Stimulated activated CD8-positive, alpha-beta memory T cell treated with anti-CD3 and anti-CD28 coated beads, Interleukin-7, amount 100 ng/mL, for 48 hours (primary cell): ENCODE measurements around the gene TRNAU1AP.
"Not testable (repeated sequence)": the region's sequence is repeated elsewhere in the genome, so short reads cannot be mapped to it uniquely, and the experiment has no call there.

Experiments used
- DNase-seq, 2 donors: peaks; one replicate each; pipeline ENCODE4 v3.0.0-alpha.2; 2020; ENCODE audit warnings: low read depth in 1 of 2; ENCODE audit errors: extremely low read depth in 1 of 2

TRNAU1AP gene

GRCh38 chr1:28552758-28553663 is at the start of gene TRNAU1AP:
TRNAU1AP (plus strand) TSS chr1:28553085; CDS start chr1:28553111, 26 bp downstream.
- peak; percentile 95 to 96 for DNase-seq

- DNase-seq = no peak
These were observed 49.8 kb upstream of the TRNAU1AP start for GRCh38 chr1:28503117-28503516.

- peak; percentile 84 to 96 for DNase-seq
These were observed 47.3 kb upstream of the TRNAU1AP start, which contains the start of gene RCC1 for GRCh38 chr1:28505406-28506187. RCC1 (plus strand) TSS chr1:28506043; CDS start chr1:28529867, 23,824 bp downstream.

- DNase-seq = no peak
These were observed 46.0 kb upstream of the TRNAU1AP start for GRCh38 chr1:28506907-28507246.

- no peak for DNase-seq
These were observed 45.6 kb upstream of the TRNAU1AP start for GRCh38 chr1:28507247-28507645.

- DNase-seq = no peak
These were observed 45.0 kb upstream of the TRNAU1AP start for GRCh38 chr1:28507646-28508434.

GRCh38 chr1:28508435-28508754 is 44.5 kb upstream of the TRNAU1AP start:
- no peak for DNase-seq

GRCh38 chr1:28509705-28510272 is 43.1 kb upstream of the TRNAU1AP start:
- DNase-seq = no peak

- no peak for DNase-seq
These were observed 42.5 kb upstream of the TRNAU1AP start for GRCh38 chr1:28510273-28510969.

- no peak for DNase-seq
These were observed 41.9 kb upstream of the TRNAU1AP start for GRCh38 chr1:28510970-28511440.

- no peak for DNase-seq
These were observed 40.8 kb upstream of the TRNAU1AP start for GRCh38 chr1:28512058-28512611.

- not testable (repeated sequence) for DNase-seq
These were observed 38.4 kb upstream of the TRNAU1AP start for GRCh38 chr1:28514445-28514933.

- no peak for DNase-seq
These were observed 36.3 kb upstream of the TRNAU1AP start for GRCh38 chr1:28516518-28516956.

GRCh38 chr1:28517649-28517999 is 35.3 kb upstream of the TRNAU1AP start:
- no peak for DNase-seq

- DNase-seq = peak; percentile 82 to 85
These were observed 34.7 kb upstream of the TRNAU1AP start for GRCh38 chr1:28518000-28518744.

- no peak for DNase-seq
These were observed 34.0 kb upstream of the TRNAU1AP start for GRCh38 chr1:28518745-28519341.

- no peak for DNase-seq
These were observed 32.7 kb upstream of the TRNAU1AP start for GRCh38 chr1:28519946-28520725.

GRCh38 chr1:28520796-28521195 is 32.1 kb upstream of the TRNAU1AP start:
- DNase-seq = not testable (repeated sequence)
